Stomach (tissue), 9 donors: ENCODE data around the gene BCORL1. TPM values are rescaled to one million over a fixed set of nuclear protein-coding genes. Genes with fewer than 3 reads are reported as not detected.
A peak's percentile ranks its signal among the peaks of the same experiment; 100 is the strongest.

Experiments
- DNase-seq, 2 donors: peaks; one replicate each; pipeline versions ENCODE4 v3.0.0 to v3.0.0-alpha.2; 2013 to 2019
- H3K27ac ChIP-seq, 5 donors: fragments of 200-600 bp in 4 of 5; sonication (generic) in 4 of 5; one replicate each; pipeline ENCODE4 v1.5.1; 2013 to 2019; ENCODE audit warnings: mild to moderate bottlenecking in 1 of 5, moderate library complexity in 1 of 5
- H3K27me3 ChIP-seq, 3 donors: fragments of 200-600 bp; sonication (generic); one replicate each; pipeline ENCODE4 v1.5.1; 2017 to 2019; ENCODE audit warnings: mixed run types in 1 of 3
- H3K36me3 ChIP-seq, 4 donors: fragments of 200-600 bp; sonication (generic); 1 replicate in 3 of 4; 2 replicates in 1 of 4; pipeline ENCODE4 v1.5.1; 2016 to 2019
- H3K4me1 ChIP-seq, 4 donors: fragments of 200-600 bp; sonication (generic); one replicate each; pipeline ENCODE4 v1.5.1; 2016 to 2019
- H3K4me3 ChIP-seq, 4 donors: fragments of 200-600 bp; sonication (generic) in 3 of 4; one replicate each; pipeline ENCODE4 v1.5.1; 2016 to 2019; ENCODE audit warnings: mild to moderate bottlenecking in 1 of 4
- H3K9me3 ChIP-seq, 4 donors: fragments of 200-600 bp; sonication (generic); one replicate each; pipeline ENCODE4 v1.5.1; 2016 to 2019
- EP300 ChIP-seq: sonication (generic); formaldehyde crosslinking; IDR thresholded peaks from one replicate; pipeline ENCODE4 v1.6.1; 2017; ENCODE audit warnings: antibody characterized with exemption
- POLR2A ChIP-seq, 4 donors: fragments of 450-650 bp; IDR thresholded peaks; one replicate each; pipeline ENCODE4 v1.6.1; 2016; ENCODE audit warnings: antibody characterized with exemption in 4 of 4, control low read depth in 2 of 4, mild to moderate bottlenecking in 1 of 4, moderate library complexity in 1 of 4
- POLR2AphosphoS5 ChIP-seq, 3 donors: sonication (generic); formaldehyde crosslinking; IDR thresholded peaks; one replicate each; pipeline ENCODE4 v1.6.1; 2016; ENCODE audit warnings: antibody characterized with exemption in 3 of 3
- WGBS, 5 donors: extraction: QIAGEN DNeasy Blood & Tissue Kit in 3 of 5; methylation state at CpG; one replicate each; pipeline versions ENCODE4 v1.1.5 to v1.1.7; 2013 to 2018; 5-methylcytosine and 5-hydroxymethylcytosine counted together
- intact Hi-C: fragments of 100-400 bp; cut with DNase I; formaldehyde crosslinking; loops from one replicate; pipeline ENCODE4 v1.15.1; 2023; ENCODE audit warnings: low total_unique reads
- polyA plus RNA-seq, 3 donors: library from polyadenylated mRNA; stranded (reverse); fragments of 200-250 nt; gene quantifications; one replicate each; pipeline ENCODE4 v1.2.3, GENCODE V29; 2013
- total RNA-seq, 5 donors: library from RNA; depleted of rRNA; stranded (reverse); fragments of >200 nt; gene quantifications; one replicate each; pipeline versions ENCODE4 v1.1.0 to v1.2.3, GENCODE V29; 2014 to 2016
- TF ChIP-seq, protein P1 (sequence below), 7 experiments: fragments of 450-650 bp in 4 of 7; fragments of 200-600 bp in 3 of 7; sonication (generic) in 3 of 7; IDR thresholded peaks; one replicate each; pipeline ENCODE4 v1.5.1; 2016 to 2019; ENCODE audit warnings: antibody characterized with exemption in 7 of 7, control low read depth in 2 of 7, mild to moderate bottlenecking in 1 of 7
- donor health status: healthy with polysubstance abuse.
- donor health status: Bipolar disorder and iron deficiency.
- donor health status: healthy.

Gene BCORL1
- total and polyA plus RNA-seq, 8 donors, result 0.89 to 16.8 (median 2.7) TPM

- H3K4me3 ChIP-seq, result peak overlapping the region in 1 of 4 donors; percentile 16
- no peaks in the 10 kb centered on the region for H3K9me3 ChIP-seq
- no peak for TF ChIP-seq EP300
- TF ChIP-seq, protein P1, sequence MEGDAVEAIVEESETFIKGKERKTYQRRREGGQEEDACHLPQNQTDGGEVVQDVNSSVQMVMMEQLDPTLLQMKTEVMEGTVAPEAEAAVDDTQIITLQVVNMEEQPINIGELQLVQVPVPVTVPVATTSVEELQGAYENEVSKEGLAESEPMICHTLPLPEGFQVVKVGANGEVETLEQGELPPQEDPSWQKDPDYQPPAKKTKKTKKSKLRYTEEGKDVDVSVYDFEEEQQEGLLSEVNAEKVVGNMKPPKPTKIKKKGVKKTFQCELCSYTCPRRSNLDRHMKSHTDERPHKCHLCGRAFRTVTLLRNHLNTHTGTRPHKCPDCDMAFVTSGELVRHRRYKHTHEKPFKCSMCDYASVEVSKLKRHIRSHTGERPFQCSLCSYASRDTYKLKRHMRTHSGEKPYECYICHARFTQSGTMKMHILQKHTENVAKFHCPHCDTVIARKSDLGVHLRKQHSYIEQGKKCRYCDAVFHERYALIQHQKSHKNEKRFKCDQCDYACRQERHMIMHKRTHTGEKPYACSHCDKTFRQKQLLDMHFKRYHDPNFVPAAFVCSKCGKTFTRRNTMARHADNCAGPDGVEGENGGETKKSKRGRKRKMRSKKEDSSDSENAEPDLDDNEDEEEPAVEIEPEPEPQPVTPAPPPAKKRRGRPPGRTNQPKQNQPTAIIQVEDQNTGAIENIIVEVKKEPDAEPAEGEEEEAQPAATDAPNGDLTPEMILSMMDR (IDR thresholded peaks at IDR 0.05), result no peak
- TF ChIP-seq POLR2AphosphoS5 (IDR thresholded peaks at IDR 0.05), result no peak
- no peak for TF ChIP-seq POLR2A (IDR thresholded peaks at IDR 0.05)
- no peaks in the 10 kb centered on the region for H3K27me3 ChIP-seq
- peak overlapping the region; percentile 28 to 79 (median 41) for H3K27ac ChIP-seq
- peaks cover 0 to 6% (median 3%) of the 10 kb centered on the region in 4 donors for H3K36me3 ChIP-seq
- H3K4me1 ChIP-seq, result peaks cover 4 to 77% (median 33%) of the 10 kb centered on the region in 4 donors
- DNase-seq, result no peak
- intact Hi-C loops, result loop anchor here (5.0 kb wide), 1 partner anchor 108 kb away; no protein-coding TSS in a partner anchor
- WGBS, 5 donors, result 20 to 59% (median 53%) methylated on average over 1 to 9 of the region's 9 CpGs
Observed at GRCh38 chrX:130084631-130085237, 102.3 kb downstream of the BCORL1 start.

- intact Hi-C loops, result no loop called here
- H3K36me3 ChIP-seq, result peaks cover 0 to 4% (median under 1%) of the 10 kb centered on the region in 4 donors
- WGBS, 5 donors, result 50 to 67% (median 63%) methylated on average over 10 to 11 of the region's 11 CpGs
- H3K9me3 ChIP-seq, result no peaks in the 10 kb centered on the region
- no peak for TF ChIP-seq EP300
- no peak for TF ChIP-seq POLR2AphosphoS5 (IDR thresholded peaks at IDR 0.05)
- TF ChIP-seq, protein P1 (IDR thresholded peaks at IDR 0.05), result no peak
- TF ChIP-seq POLR2A (IDR thresholded peaks at IDR 0.05), result no peak
- H3K27ac ChIP-seq, result peak overlapping the region; percentile 28 to 79 (median 41)
- no peak for DNase-seq
- peaks cover 4 to 76% (median 33%) of the 10 kb centered on the region in 4 donors for H3K4me1 ChIP-seq
- H3K4me3 ChIP-seq, result peak overlapping the region in 2 of 4 donors; percentile 9 to 16
- H3K27me3 ChIP-seq, result no peaks in the 10 kb centered on the region
Observed at GRCh38 chrX:130085551-130086446, 103.4 kb downstream of the BCORL1 start.

- Histone ChIP-seq H3K9me3 (no peaks in the 10 kb centered on the region), H3K27ac (peak overlapping the region in 4 of 5 donors; percentile 37 to 79 (median 54)), H3K36me3 (no peaks in the 10 kb centered on the region), H3K4me3 (peak overlapping the region in 2 of 4 donors; percentile 9 to 22), H3K27me3 (no peaks in the 10 kb centered on the region), H3K4me1 (peaks cover 3 to 71% (median 29%) of the 10 kb centered on the region in 4 donors)
- intact Hi-C loops, result no loop called here
- no peak for DNase-seq
- no peak for TF ChIP-seq EP300
- TF ChIP-seq POLR2AphosphoS5 (IDR thresholded peaks at IDR 0.05), result no peak
- TF ChIP-seq, protein P1 (IDR thresholded peaks at IDR 0.05), result no peak
- TF ChIP-seq POLR2A (IDR thresholded peaks at IDR 0.05), result no peak
- WGBS, 5 donors, result 71 to 78% (median 73%) methylated on average over 9 to 13 of the region's 13 CpGs
Observed at GRCh38 chrX:130086447-130087206, 104.2 kb downstream of the BCORL1 start.

- H3K27me3 ChIP-seq, result no peaks in the 10 kb centered on the region
- no peak overlapping the region for H3K4me3 ChIP-seq
- peak overlapping the region in 1 of 5 donors; percentile 39 for H3K27ac ChIP-seq
- no peaks in the 10 kb centered on the region for H3K36me3 ChIP-seq
- no peak for TF ChIP-seq EP300
- TF ChIP-seq POLR2A (IDR thresholded peaks at IDR 0.05), result no peak
- no peak for TF ChIP-seq POLR2AphosphoS5 (IDR thresholded peaks at IDR 0.05)
- TF ChIP-seq, protein P1 (IDR thresholded peaks at IDR 0.05), result no peak
- no peak for DNase-seq
- no peaks in the 10 kb centered on the region for H3K9me3 ChIP-seq
- intact Hi-C loops, result no loop called here
- H3K4me1 ChIP-seq, result peaks cover 0 to 61% (median 25%) of the 10 kb centered on the region in 4 donors
- 74 to 83% (median 80%) methylated on average over 3 of the region's 3 CpGs for WGBS, 5 donors
Observed at GRCh38 chrX:130090364-130090763, 107.9 kb downstream of the BCORL1 start.
